T-helper 9 cell (primary cell): ENCODE data around the gene CARD19.
A peak's percentile ranks its signal among the peaks of the same experiment; 100 is the strongest.
"Not testable (repeated sequence)": the region's sequence is repeated elsewhere in the genome, so short reads cannot be mapped to it uniquely, and the experiment has no call there.

Experiments
- DNase-seq: peaks from one replicate; pipeline ENCODE4 v3.0.0-alpha.2; 2020

The CARD19 gene

GRCh38 chr9:93134740-93135444 lies 38.9 kb downstream of the CARD19 start:
- DNase-seq = no peak

GRCh38 chr9:93136011-93136440 lies 40.0 kb downstream of the CARD19 start:
- no peak for DNase-seq

GRCh38 chr9:93137362-93137761 lies 41.3 kb downstream of the CARD19 start:
- DNase-seq = no peak

- DNase-seq = no peak
Observed at GRCh38 chr9:93138171-93138764, 42.3 kb downstream of the CARD19 start.

- no peak for DNase-seq
Observed at GRCh38 chr9:93139365-93140182, 43.6 kb downstream of the CARD19 start.

GRCh38 chr9:93141771-93142483 lies 45.9 kb downstream of the CARD19 start:
- DNase-seq = no peak

DNA sequence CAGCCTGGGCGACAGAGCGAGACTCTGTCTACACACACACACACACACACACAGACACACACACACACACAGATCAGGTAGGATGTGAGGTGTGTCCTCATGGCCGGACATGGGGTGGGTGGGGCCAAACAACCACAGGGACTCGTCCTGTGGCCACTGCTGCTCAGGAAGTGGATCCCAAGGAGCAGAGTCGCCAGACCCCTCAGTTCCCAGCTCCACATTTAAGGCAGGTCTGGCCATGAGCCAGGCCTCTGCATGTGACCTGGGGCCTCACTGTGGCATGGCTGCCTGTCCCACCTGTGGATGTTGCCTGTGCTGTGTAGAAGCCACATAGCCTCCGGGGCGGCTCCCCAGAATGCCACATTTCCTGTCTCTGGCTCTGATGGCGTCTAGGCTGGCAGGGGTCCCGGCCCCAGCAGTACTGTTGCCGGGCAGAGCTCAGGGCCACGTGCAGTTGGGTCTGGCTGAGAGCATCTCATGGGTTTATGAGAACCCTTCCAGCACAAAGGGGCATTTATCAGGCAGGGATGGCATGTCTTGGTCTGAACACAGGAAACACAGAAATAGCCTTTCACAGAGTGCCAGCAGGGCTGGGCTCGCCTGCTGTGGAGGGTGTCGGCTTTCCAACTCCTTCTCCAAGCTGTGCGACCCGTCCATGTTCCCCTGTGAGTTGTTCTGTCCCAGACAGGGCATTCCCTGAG lies 48.0 kb downstream of the CARD19 start:
- DNase-seq = peak; percentile 62

DNA sequence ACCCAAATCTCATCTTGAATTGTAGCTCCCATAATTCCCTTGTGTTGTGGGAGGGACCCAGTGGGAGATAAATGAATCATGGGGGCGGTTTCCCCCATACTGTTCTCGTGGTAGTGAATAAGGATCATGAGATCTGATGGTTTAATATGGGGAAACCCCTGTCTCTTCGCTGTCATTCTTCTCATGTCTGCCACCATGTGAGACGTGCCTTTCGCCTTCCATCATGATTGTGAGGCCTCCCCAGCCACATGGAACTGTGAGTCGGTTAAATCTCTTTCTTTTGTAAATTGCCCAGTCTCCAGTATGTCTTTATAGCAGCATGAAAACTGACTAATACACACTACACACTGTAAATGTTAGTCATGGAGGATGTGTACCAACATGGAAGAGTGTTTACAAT lies 50.7 kb downstream of the CARD19 start:
- DNase-seq = not testable (repeated sequence)

- no peak for DNase-seq
Observed at GRCh38 chr9:93147632-93148031, 51.6 kb downstream of the CARD19 start.

DNA sequence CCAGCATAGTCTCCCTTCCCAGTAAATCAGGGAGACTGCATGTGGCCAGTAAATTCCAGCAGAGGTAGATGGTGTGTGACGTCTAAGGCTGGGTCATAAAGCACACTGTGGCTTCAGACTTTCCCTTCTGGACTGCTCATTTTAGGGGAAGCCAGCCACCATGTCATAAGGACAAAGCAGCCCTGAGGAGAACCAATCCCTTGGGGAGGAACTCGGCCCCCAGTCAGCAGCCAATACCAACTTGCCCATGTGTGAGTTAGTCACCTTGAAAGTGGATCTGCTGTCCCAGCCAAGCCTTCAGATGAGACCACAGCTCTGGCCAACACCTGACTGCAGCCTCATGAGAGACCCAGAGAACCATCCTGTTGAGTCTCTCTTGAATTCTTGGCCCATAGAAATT lies 52.7 kb downstream of the CARD19 start:
- DNase-seq = no peak

DNA sequence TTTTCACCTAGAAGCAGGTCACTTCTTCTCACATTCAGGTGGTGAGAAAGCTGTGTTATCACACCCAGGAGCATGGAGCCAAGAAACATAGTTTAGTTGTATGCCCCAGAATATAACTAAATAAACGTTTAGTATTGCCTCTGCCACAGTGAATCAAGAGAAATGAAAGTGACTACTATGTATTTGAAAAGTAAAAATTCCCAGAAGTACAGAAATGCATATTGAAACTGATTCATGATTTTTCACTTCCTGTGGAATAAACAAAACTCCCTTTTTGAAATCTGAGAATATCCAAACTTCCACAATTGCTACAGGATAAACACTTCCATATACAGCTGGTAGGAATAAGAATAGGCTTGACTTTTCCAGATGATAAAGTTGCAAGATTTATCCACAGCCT lies 53.3 kb downstream of the CARD19 start:
- no peak for DNase-seq

DNA sequence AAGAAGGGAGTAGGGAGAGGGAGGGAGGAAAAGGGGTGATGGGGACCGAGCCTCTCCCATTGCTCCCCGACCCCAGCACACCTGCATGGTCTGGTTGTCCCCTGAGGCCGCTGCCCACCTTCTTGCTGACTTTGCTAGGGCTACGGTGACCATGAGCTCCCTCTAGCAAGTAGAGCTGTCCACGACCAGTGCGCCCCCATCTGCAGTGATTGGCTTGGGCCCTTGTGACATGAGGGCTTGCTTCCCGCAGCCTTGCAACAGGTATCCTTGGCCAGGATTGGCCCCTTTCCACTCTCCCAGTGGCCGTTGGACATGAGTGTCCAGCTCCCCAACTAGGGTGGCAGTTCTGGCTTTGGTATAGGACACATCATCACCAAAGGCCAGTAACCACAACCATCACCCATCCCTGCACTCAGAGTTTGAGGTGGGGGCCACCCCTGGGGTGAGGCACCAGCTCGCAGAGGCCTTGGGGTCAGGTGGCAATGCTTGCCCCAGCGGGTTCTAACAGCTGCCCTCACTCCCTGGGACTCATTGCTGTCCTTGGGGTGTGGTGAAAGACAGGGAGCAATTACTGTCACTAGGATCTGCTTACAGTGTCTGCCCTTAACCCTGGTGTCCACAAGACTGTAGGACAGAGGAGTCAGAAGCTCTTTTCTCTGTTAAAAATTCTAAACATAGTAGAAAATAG lies 55.2 kb downstream of the CARD19 start:
- no peak for DNase-seq

GRCh38 chr9:93154293-93154903 lies 58.4 kb downstream of the CARD19 start:
- peak; percentile 34 for DNase-seq

DNA sequence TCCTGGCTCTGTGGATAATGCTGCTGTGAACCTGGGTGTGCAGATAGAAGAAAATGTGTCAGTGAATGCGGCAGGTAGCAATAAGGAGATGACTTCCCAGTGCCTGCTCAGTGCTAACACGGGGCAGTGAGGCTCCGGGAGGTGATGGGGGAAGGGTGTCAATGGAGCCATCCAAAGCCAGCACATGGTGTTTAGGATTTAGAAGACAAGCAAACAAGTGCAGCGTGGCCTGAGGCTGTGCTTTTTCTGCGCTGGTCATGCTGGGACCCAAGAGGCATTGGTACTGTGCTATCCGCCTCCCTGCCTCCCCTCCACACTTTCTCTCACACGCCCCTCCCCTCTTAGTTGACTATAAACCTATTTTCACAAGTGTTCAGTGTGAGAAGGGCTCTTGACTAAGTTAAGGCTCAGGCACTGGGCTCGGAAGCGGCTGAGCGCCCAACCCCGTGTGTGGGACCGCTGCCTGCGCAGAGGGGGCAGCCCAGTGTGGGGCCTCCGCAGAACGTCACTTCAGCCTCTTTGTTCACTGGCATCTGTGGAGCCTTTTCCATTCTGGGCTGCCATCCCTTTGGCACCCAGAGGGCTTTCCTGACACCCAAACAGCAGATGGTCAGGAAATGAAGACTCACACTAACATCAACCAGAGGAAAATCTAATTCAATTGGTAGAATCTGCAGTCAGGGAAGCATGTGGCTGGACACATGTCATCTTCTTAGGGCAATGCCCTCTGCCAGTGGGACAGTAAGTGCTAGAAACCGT lies 59.9 kb downstream of the CARD19 start:
- no peak for DNase-seq

DNA sequence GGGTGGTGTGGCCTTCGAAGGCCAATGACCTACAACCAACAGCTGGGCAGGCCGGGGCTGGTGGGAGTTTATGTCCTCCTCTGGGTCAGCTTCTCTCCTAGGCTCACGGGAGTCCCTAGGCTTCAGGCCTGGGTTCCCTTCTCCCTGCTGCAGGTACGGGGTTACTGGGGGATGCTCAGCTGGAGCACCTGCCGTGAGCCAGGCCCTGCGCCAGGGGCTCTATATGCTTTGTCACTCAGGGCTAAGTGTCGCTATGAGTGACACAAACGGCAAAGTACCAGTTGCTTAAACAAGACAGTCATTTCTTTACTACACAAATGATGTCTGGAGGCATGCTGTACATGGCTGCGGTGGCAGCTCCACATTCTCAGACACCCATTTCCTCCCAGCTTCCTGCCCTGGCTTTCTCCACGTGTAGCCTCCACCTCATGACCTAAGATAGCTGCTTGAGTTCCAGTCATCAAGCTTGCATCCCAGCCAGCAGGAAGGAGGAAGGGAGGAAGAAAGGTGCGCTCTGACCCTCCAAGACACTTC lies 60.5 kb downstream of the CARD19 start:
- no peak for DNase-seq

GRCh38 chr9:93159601-93160471 lies 63.8 kb downstream of the CARD19 start:
- peak; percentile 64 for DNase-seq

GRCh38 chr9:93161786-93162562 lies 66.0 kb downstream of the CARD19 start:
- no peak for DNase-seq
